Duodenal mucosa (tissue), 2 donors: Measurements from ENCODE around the gene SLC6A13.

Experiments used
- H3K27ac ChIP-seq: one replicate; pipeline ENCODE4 v1.7.0; 2013; ENCODE audit warnings: low read depth, low read length
- H3K27me3 ChIP-seq, 2 donors: one replicate each; pipeline ENCODE4 v1.7.0; 2013; ENCODE audit warnings: low read length in 2 of 2, control low read depth in 1 of 2; ENCODE audit not compliant: insufficient read depth in 2 of 2, control insufficient read depth in 1 of 2
- H3K36me3 ChIP-seq, 2 donors: one replicate each; pipeline ENCODE4 v1.7.0; 2013; ENCODE audit warnings: low read length in 2 of 2, control low read depth in 1 of 2; ENCODE audit not compliant: insufficient read depth in 2 of 2, control insufficient read depth in 1 of 2
- H3K4me1 ChIP-seq, 2 donors: one replicate each; pipeline ENCODE4 v1.7.0; 2013; ENCODE audit warnings: low read length in 2 of 2, control low read depth in 1 of 2; ENCODE audit not compliant: insufficient read depth in 2 of 2, control insufficient read depth in 1 of 2
- H3K4me3 ChIP-seq, 2 donors: one replicate each; pipeline ENCODE4 v1.7.0; 2013; ENCODE audit warnings: low read length in 2 of 2, low read depth in 1 of 2
- H3K9ac ChIP-seq, 2 donors: one replicate each; pipeline ENCODE4 v1.7.0; 2013; ENCODE audit warnings: low read length in 2 of 2, low read depth in 1 of 2
- H3K9me3 ChIP-seq, 2 donors: one replicate each; pipeline ENCODE4 v1.7.0; 2013; ENCODE audit warnings: low read length in 2 of 2, control low read depth in 1 of 2; ENCODE audit not compliant: control insufficient read depth in 1 of 2

Gene SLC6A13

DNA sequence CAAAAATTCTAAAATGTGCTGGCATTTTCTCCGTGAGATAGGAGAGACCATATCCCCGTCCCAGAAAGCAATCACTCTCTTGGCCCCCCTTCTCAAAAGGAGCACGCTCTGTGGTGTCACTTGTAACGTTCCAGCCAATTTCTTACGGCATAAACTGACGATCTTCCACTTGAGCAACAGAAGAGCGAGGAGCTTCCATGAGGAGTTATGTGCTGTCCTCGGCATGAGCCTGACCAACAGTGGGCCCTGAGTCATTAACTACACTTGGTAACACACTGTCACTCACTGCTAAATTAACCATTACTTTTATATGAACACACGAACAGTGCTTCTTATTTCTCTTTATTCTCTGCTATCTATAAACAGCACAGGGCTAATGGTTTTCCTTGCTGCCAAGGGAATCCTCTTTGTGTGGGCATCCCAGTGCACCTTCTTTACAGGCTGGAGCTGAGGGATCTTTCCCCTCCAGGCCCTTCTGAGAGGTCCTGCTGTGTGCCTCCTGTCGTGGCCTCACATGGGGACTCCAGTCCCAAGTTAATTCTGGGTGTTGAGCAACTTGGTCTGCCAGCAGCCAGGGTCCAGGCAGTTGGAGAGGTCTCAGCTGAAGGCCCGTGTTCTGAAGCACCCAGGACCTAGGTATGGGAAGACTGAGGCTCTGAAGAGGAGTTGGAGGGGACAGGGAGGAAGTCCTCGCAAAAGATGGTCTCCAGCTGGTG lies 9.4 kb downstream of the SLC6A13 start:
- Histone ChIP-seq H3K4me1 (no peaks in the 10 kb centered on the region), H3K9ac (no peak overlapping the region), H3K36me3 (no peaks in the 10 kb centered on the region), H3K9me3 (no peaks in the 10 kb centered on the region), H3K27me3 (no peaks in the 10 kb centered on the region), H3K27ac (no peak overlapping the region), H3K4me3 (no peak overlapping the region)

DNA sequence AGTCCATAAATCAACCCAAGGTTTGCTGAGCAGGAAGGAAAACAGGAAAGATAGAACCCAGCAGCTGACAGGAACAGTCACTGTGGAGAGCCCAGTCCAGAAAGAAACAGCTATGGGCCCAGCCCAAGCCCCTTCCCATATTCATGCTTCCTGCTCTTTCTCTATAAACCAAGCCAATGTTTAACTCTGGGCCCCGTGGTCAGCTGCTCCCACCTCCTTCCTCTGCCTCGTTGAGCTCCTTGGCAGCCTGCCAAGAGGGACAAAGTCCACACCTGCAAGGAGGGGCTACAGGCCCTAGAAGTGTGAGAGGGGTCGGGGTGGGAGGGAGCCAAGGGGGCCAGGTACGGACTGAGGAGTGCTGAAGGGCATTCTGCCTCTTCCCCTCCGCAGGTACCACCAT lies 10.0 kb downstream of the SLC6A13 start:
- no peaks in the 10 kb centered on the region for H3K27me3 ChIP-seq
- no peak overlapping the region for H3K9ac ChIP-seq
- H3K4me3 ChIP-seq: no peak overlapping the region

GRCh38 chr12:247271-247670 lies 15.4 kb downstream of the SLC6A13 start:
- H3K36me3 ChIP-seq: no peaks in the 10 kb centered on the region
- H3K4me1 ChIP-seq: no peaks in the 10 kb centered on the region
- no peak overlapping the region for H3K4me3 ChIP-seq
- H3K27me3 ChIP-seq: peaks cover 0 to 9% of the 10 kb centered on the region in 2 donors
- H3K9ac ChIP-seq: no peak overlapping the region
- peaks cover 5 to 7% of the 10 kb centered on the region in 2 donors for H3K9me3 ChIP-seq
- no peak overlapping the region for H3K27ac ChIP-seq

More for the DNA sequence above, 10.0 kb downstream of the SLC6A13 start:
- Histone ChIP-seq H3K27ac (no peak overlapping the region), H3K36me3 (no peaks in the 10 kb centered on the region), H3K4me1 (no peaks in the 10 kb centered on the region), H3K9me3 (peaks cover 0 to 5% of the 10 kb centered on the region in 2 donors)

DNA sequence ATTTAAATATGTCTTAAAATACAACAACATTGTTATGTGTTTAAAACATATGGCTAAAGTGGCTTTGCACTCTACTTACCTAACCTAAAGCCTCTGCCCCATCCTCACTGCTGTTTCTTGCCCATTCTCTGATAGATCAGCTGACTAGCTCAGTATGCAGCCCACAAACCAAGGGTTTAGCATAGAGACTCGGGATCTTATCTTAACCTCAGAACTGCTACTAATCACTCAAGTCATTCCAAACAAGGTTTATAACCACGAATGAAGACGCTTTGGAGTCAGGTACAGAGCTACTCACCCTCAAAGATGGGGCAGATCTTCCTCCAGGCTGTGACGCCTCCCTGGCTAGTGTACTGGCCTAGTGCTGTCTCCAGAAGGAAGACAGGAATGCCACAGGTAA lies 19.3 kb downstream of the SLC6A13 start:
- Histone ChIP-seq H3K9ac (no peak overlapping the region), H3K27ac (no peak overlapping the region), H3K9me3 (peaks cover 5 to 7% of the 10 kb centered on the region in 2 donors), H3K36me3 (no peaks in the 10 kb centered on the region), H3K4me3 (no peak overlapping the region), H3K27me3 (peaks cover 0 to 9% of the 10 kb centered on the region in 2 donors), H3K4me1 (no peaks in the 10 kb centered on the region)

GRCh38 chr12:242496-242895 lies 20.1 kb downstream of the SLC6A13 start:
- peaks cover 6% of the 10 kb centered on the region in 2 donors for H3K4me1 ChIP-seq
- no peak overlapping the region for H3K9ac ChIP-seq
- peaks cover 0 to 9% of the 10 kb centered on the region in 2 donors for H3K27me3 ChIP-seq
- H3K9me3 ChIP-seq: peaks cover 2 to 5% of the 10 kb centered on the region in 2 donors
- no peaks in the 10 kb centered on the region for H3K36me3 ChIP-seq
- no peak overlapping the region for H3K4me3 ChIP-seq
- no peak overlapping the region for H3K27ac ChIP-seq

DNA sequence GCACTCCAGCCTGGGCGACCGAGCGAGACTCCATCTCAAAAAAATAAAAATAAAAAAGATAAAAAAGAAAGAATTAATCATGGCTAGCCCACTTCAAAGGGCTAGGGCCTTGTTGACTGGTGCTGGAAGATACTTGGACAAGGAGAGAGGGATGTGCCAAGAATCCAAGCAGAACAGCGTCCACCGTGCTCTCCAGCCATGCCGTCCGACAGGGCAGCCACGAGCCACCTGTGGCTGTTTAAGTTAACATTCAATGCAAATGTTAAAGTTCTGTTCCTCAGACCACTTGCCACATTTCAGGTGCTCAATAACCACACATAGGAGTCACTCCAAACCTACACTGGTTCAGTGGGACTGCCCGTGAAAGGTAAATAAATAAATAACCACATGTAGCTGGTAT lies 21.4 kb downstream of the SLC6A13 start:
- Histone ChIP-seq H3K9me3 (peaks cover 0 to 7% of the 10 kb centered on the region in 2 donors), H3K27me3 (peaks cover 0 to 9% of the 10 kb centered on the region in 2 donors), H3K27ac (no peak overlapping the region), H3K9ac (no peak overlapping the region), H3K4me3 (no peak overlapping the region), H3K4me1 (peaks cover 10 to 14% of the 10 kb centered on the region in 2 donors), H3K36me3 (no peaks in the 10 kb centered on the region)

DNA sequence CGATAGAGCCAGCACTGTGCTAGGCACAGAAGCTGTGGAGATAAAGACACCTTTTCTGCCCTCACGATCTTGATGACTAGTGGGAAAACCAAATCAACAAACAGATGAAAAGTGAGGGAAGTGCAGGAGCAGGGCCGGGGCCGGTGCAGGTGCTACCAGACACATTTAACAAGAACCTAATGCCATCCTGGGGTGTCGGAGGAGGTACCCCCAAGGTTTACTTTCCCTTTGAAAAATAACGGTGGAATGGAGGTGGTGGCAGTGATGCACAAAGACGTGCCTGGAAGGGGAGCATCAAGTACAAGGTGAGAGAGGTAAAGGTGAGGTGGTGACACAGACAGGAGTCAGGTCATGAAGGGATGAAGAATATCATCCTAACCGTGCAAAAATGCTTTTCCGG lies 22.1 kb downstream of the SLC6A13 start:
- H3K27me3 ChIP-seq: peaks cover 0 to 9% of the 10 kb centered on the region in 2 donors
- no peaks in the 10 kb centered on the region for H3K36me3 ChIP-seq
- peaks cover 0 to 8% of the 10 kb centered on the region in 2 donors for H3K9me3 ChIP-seq
- H3K4me1 ChIP-seq: peaks cover 10 to 14% of the 10 kb centered on the region in 2 donors
- no peak overlapping the region for H3K9ac ChIP-seq
- no peak overlapping the region for H3K4me3 ChIP-seq
- H3K27ac ChIP-seq: no peak overlapping the region

DNA sequence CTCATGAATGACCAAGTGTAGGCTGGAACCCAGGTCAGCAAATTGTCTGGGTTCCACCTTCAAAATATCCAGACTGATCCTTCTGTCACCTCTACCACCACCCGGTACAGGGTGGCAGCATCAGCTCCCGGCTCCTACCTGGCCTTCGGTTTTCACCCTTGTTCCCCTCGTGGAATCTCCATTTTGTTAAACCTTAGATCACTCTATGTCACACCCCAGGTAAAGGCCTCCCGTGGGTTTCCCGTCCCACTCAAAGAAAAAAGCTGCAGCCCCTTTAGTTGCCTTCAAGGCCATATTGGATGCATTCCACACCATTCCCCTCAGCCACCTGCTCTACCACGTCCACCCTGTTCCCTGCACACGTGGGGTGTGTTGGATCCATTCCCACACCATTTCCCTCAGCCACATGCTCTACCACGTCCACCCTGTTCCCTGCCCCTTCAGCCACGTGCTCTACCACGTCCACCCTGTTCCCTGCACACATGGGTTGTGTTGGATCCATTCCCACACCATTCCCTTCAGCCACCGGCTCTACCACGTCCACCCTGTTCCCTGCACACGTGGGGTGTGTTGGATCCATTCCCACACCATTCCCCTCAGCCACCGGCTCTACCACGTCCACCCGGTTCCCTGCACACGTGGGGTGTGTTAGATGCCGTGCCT lies 23.8 kb downstream of the SLC6A13 start:
- H3K9me3 ChIP-seq: peaks cover 3 to 8% of the 10 kb centered on the region in 2 donors
- H3K9ac ChIP-seq: no peak overlapping the region
- no peak overlapping the region for H3K4me3 ChIP-seq
- H3K4me1 ChIP-seq: peaks cover 10 to 14% of the 10 kb centered on the region in 2 donors
- H3K36me3 ChIP-seq: no peaks in the 10 kb centered on the region
- no peak overlapping the region for H3K27ac ChIP-seq
- peaks cover 0 to 7% of the 10 kb centered on the region in 2 donors for H3K27me3 ChIP-seq

DNA sequence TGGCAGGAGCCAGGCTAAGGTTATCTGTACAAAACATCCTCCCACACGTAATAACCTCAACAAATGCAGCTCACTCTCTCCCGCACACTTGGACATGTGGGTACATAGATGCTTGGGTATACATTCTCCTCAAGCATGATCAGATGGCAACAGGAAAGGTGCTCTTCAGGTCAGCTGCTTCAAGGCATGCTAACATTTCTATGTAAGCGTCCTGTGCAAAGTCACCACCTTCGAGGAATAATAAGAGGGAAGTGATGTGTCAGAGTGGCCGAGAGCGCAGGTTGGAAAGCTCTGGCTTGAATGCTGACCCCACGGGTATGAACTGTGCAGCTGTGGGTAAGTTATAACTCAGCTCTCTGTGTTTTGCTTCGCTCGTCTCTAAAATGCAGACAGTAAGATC lies 24.5 kb downstream of the SLC6A13 start:
- H3K9me3 ChIP-seq: peaks cover 3 to 8% of the 10 kb centered on the region in 2 donors
- H3K4me3 ChIP-seq: peak overlapping the region; percentile 19 to 49
- peaks cover 10 to 14% of the 10 kb centered on the region in 2 donors for H3K4me1 ChIP-seq
- H3K9ac ChIP-seq: no peak overlapping the region
- no peaks in the 10 kb centered on the region for H3K36me3 ChIP-seq
- H3K27ac ChIP-seq: no peak overlapping the region
- peaks cover 0 to 4% of the 10 kb centered on the region in 2 donors for H3K27me3 ChIP-seq

DNA sequence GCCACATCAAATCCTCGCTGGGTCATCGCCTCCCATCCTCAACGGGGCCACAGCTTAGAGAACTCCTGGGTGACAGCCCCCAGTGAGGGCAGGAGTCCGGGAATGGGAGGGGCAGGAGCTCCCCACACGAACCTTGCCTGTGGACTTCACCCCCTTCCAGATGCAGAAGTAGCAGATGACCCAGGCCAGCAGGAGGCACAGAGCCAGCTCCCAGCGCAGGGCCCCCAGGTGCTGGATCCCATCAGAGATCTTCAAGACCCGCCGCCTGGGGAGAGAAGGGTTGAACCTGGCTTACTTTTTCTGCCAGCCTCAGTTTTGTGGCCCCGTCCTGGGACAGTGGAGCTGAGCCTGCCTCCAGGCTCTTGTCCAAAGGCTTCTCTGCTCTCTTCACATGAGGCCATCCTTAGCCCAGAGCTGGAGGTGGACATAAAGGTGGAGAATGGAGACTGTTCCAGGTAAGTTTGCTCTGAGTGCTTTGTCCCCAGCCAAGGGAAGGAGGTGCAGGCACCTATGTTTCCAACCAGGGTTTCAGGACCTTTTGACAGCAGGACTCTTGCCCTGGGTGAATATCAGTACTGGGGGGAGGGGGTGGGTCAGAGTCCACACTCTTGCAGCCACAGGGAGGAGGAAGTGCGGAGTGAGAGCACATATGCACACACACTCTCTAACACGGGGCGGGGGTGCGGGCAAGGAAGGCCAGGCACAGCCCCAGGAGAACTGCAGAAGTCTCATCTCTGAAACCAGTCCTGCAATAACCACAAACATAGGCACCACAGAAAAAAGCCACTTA lies 25.4 kb downstream of the SLC6A13 start:
- Histone ChIP-seq H3K27me3 (no peaks in the 10 kb centered on the region), H3K36me3 (no peaks in the 10 kb centered on the region), H3K9ac (peak overlapping the region in 1 of 2 donors; percentile 26), H3K9me3 (peaks cover 3 to 8% of the 10 kb centered on the region in 2 donors), H3K4me3 (peak overlapping the region; percentile 37 to 59), H3K27ac (peak overlapping the region; percentile 65), H3K4me1 (peaks cover 10 to 14% of the 10 kb centered on the region in 2 donors)
